ENCODE results near the gene NOXA1.

NOXA1 gene

DNA sequence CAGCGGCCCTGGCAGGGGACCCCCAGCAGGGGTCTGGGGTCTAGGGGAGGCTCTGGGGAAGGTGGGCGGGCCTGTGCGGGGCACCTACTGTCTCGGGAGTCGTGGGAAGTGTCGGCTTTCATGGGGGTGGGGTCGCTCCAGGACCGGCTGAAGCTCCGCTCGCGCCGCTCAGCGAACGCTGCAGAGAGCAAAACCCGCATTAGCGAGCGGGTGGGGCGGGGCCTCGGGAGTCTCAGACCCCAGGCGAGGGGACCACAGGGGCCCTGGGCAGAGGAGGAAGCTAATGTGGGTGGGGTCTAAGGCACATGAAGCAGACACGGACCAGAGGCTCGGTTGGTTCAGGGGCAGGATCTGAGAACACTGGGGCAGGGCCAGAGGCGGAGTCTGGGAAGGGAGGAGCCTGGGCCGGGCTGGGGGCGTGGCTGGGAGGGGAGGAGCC is 30.5 kb downstream of the NOXA1 start:
- TF ChIP-seq, protein P1, sequence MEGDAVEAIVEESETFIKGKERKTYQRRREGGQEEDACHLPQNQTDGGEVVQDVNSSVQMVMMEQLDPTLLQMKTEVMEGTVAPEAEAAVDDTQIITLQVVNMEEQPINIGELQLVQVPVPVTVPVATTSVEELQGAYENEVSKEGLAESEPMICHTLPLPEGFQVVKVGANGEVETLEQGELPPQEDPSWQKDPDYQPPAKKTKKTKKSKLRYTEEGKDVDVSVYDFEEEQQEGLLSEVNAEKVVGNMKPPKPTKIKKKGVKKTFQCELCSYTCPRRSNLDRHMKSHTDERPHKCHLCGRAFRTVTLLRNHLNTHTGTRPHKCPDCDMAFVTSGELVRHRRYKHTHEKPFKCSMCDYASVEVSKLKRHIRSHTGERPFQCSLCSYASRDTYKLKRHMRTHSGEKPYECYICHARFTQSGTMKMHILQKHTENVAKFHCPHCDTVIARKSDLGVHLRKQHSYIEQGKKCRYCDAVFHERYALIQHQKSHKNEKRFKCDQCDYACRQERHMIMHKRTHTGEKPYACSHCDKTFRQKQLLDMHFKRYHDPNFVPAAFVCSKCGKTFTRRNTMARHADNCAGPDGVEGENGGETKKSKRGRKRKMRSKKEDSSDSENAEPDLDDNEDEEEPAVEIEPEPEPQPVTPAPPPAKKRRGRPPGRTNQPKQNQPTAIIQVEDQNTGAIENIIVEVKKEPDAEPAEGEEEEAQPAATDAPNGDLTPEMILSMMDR (IDR thresholded peaks at IDR 0.05; ENCODE audit: low read depth, low read length) = no peak
- no peak overlapping the region for H3K4me3 ChIP-seq (ENCODE audit: low read depth, low read length)

DNA sequence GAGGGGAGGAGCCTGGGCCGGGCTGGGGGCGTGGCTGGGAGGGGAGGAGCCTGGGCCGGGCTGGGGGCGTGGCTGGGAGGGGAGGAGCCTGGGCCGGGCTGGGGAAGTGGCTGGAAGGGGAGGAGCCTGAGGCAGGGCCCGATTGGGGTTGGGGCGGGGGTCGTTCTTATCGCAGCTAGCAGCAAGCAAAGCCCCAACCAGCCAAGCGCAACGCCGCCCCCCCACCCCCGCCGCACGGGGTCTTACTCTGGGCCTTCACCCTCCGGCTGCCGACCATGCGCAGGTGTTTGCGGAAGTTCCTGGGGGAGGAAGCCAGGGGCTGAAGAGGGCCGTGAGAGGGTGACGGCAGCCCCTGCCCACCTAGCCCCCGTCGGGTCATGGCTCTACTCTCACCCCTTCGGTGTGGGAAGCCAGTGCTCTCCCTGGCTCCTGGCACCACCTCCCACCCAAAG is 31.0 kb downstream of the NOXA1 start:
- TF ChIP-seq, protein P1 (IDR thresholded peaks at IDR 0.05; ENCODE audit: low read depth, low read length) = no peak
- H3K4me3 ChIP-seq (ENCODE audit: low read depth, low read length) = no peak overlapping the region

DNA sequence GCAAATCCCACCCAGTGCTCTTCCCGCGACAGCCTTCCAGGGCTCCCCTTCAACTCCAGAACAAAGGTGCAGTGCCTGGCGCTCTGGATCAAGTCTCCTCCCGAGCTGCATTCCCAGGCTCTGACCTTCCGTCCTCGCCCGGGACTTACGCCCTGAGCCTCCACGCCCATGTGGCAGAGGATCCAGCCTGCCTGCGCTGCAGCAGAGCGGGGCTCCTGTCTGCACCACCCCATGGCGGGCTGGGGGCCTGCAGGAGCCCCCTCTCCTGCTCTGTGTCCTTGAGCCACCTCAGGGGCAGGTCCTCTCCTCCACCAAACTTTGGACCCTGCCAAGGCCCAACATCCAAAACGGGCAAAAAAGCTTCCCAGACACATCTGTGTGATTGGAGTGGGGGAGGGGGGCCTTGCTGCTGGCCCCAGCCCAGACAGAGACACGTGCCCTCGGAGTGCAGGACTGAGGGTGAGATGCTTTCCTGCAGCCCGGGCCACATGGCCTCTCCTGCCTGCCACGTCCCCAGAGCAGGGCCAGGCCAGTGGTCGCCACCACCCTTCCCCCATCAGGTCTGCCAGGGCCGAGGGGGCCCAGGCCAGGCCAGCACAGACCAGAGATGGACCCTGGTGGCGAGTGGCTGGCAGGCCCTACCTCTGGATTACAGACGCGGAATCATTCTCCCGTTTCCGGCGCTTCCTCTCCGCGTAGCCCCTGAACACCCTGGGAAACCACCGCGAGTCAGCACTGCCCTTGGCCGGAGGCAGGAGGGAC is 31.6 kb downstream of the NOXA1 start:
- H3K4me3 ChIP-seq (ENCODE audit: low read depth, low read length) = no peak overlapping the region
- TF ChIP-seq, protein P1 (IDR thresholded peaks at IDR 0.05; ENCODE audit: low read depth, low read length) = no peak

DNA sequence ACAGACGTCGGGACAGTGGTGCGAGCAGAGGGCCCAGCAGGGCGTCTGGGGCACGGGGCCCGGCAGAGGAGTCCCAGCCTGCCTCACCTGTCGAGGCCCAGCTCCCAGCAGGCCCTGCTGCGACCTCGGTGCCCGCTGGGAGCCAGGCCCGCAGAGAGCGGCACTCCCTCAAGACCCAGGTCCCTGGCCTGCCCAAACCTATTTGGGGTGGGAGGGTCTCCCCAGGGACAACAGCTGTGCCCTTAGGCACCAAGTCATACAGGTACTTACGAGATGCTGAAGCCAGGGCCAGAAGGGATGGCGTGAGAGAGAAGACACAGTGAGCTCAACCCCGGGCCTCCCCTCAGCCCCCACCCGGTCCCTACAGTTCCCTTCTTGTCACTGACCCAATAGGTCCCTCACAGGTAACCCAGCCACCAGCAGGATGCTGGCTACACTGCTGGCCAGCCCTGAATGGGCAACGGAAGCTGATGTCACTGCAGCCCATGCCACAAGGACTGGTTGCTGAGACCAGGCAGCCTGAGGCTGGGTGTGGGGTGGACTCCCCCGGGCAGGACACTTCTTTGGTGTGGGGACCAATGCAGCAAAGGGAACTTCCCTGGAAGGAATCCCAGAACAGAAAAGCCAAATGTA is 32.3 kb downstream of the NOXA1 start:
- H3K4me3 ChIP-seq (ENCODE audit: low read depth, low read length) = no peak overlapping the region
- TF ChIP-seq, protein P1 (IDR thresholded peaks at IDR 0.05; ENCODE audit: low read depth, low read length) = no peak

DNA sequence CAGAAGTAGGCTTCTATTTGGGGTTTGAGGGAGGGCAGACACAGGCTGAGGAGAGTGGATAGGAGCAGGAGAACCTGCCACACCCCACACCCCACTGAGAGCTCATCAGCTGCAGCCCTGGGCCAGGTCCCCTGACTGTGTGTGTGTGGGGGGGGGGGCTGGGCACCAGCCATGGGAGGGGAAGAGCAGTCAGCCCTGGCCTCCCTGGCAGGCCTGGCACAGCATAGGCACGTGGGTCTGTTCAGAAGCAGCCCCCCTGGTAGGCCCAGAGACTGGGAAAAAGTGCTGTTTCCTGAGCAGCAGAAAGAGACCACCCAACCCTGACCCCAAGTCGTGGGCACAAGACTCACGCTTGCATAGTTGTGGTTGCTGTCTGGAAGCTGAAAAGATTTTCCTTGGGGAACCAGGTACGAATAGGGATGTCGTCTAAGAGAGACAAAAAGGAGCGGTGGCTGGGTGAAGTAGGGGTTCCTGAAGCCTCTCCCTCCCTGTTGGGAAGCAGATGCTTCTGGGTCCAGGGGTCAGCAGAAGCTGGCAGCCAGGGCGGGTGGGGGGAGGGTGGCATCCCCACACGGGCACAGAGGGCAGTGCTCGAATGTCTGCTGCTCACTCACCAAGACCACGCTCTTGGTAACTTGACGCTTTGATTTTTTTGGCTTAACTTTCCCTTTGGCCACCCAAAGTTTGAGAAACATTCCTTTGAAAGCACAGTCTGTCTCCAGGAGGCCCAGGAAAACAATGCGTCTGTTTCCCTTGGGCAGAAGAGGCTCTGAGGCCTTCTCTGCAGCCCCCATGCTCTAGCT is 33.1 kb downstream of the NOXA1 start:
- TF ChIP-seq, protein P1 (IDR thresholded peaks at IDR 0.05; ENCODE audit: low read depth, low read length) = no peak
- H3K4me3 ChIP-seq (ENCODE audit: low read depth, low read length) = no peak overlapping the region

DNA sequence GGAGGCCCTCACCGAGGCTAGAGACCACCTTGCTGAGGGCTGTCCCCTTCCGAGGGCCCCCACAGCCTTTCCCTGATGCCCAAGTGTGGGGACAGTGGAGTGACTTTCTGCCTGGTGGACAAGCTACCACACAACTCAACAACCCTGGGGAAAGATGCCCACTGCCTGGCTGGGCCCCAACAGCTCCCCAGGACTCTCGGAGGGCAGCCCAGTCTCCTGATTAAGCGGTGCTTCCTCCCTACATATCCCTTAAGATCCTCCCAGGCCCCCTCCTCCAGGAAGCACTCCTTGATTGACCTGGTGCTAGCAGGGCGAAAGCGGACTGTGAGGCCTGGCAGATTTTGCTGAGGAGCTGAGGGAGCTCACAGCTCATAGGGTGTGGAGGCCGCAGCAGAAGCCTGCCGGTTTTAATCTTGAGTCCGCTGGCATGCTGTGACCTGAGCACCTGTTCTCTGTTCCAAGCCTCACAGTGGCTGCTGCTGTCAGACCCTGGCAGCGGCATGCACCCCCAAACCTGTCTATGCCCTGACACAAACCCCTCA is 33.7 kb downstream of the NOXA1 start:
- H3K4me3 ChIP-seq (ENCODE audit: low read depth, low read length) = no peak overlapping the region

More for the DNA sequence above, 33.7 kb downstream of the NOXA1 start:
- TF ChIP-seq, protein P1 (IDR thresholded peaks at IDR 0.05; ENCODE audit: low read depth, low read length) = no peak
